GM23338 (cell line): ENCODE measurements around the gene STX11. TPM values are rescaled to one million over a fixed set of nuclear protein-coding genes. Genes with fewer than 3 reads are reported as not detected.
"Not testable (repeated sequence)": the region's sequence is repeated elsewhere in the genome, so short reads cannot be mapped to it uniquely, and the experiment has no call there.

Source experiments
- ATAC-seq: fragments of 200-7000 bp; cut with Tn5 transposase; 3 replicates; pipeline ENCODE4 v1.9.1; 2020
- DNase-seq: peaks from one replicate; pipeline ENCODE4 v3.0.0-alpha.2; 2015; ENCODE audit warnings: low spot score
- H2AFZ ChIP-seq: fragments of 200-600 bp; sonication (generic); 2 replicates; pipeline ENCODE4 v1.8.0; 2016; ENCODE audit warnings: antibody characterized with exemption, mild to moderate bottlenecking, moderate library complexity
- H3F3A ChIP-seq: fragments of 200-600 bp; sonication (generic); replicated peaks from 2 replicates; pipeline ENCODE4 v1.8.0; 2017; ENCODE audit warnings: antibody characterized with exemption, mixed run types, low read depth
- H3K27ac ChIP-seq: fragments of 200-600 bp; sonication (generic); 2 replicates; pipeline ENCODE4 v1.6.1; 2016; ENCODE audit warnings: low read depth
- H3K27me3 ChIP-seq: fragments of 200-600 bp; sonication (generic); 2 replicates; pipeline ENCODE4 v1.8.0; 2016; ENCODE audit warnings: mild to moderate bottlenecking, mixed run types, moderate library complexity; ENCODE audit not compliant: insufficient read depth
- H3K36me3 ChIP-seq: fragments of 200-600 bp; sonication (generic); 2 replicates; pipeline ENCODE4 v1.8.0; 2016; ENCODE audit warnings: mild to moderate bottlenecking; ENCODE audit not compliant: insufficient read depth
- H3K4me1 ChIP-seq: fragments of 200-600 bp; sonication (generic); 2 replicates; pipeline ENCODE4 v1.8.0; 2016; ENCODE audit warnings: mild to moderate bottlenecking, moderate library complexity; ENCODE audit not compliant: insufficient read depth
- H3K4me2 ChIP-seq: fragments of 200-600 bp; sonication (generic); 2 replicates; pipeline ENCODE4 v1.7.1; 2017; ENCODE audit warnings: mixed run types
- H3K4me3 ChIP-seq: fragments of 200-600 bp; sonication (generic); 2 replicates; pipeline ENCODE4 v1.6.1; 2016; ENCODE audit warnings: mixed run types
- H3K79me2 ChIP-seq: fragments of 200-600 bp; sonication (generic); replicated peaks from 2 replicates; pipeline ENCODE4 v1.8.0; 2017; ENCODE audit warnings: mild to moderate bottlenecking; ENCODE audit not compliant: insufficient read depth
- H3K9me2 ChIP-seq: fragments of 200-600 bp; sonication (generic); 2 replicates; pipeline ENCODE4 v1.8.0; 2017; ENCODE audit not compliant: insufficient read depth
- H4K20me1 ChIP-seq: fragments of 200-600 bp; sonication (generic); replicated peaks from 2 replicates; pipeline ENCODE4 v1.8.0; 2017; ENCODE audit warnings: mild to moderate bottlenecking; ENCODE audit not compliant: insufficient read depth
- H3K27ac Mint-ChIP-seq: 2 replicates; pipeline ENCODE4 v1.8.0; 2020; ENCODE audit warnings: inconsistent platforms, mild to moderate bottlenecking, moderate library complexity, mixed read lengths
- H3K27me3 Mint-ChIP-seq: 3 replicates; pipeline ENCODE4 v1.8.0; 2022; ENCODE audit warnings: low read depth, mild to moderate bottlenecking, moderate library complexity, mixed read lengths, inconsistent platforms; ENCODE audit not compliant: insufficient read depth, poor library complexity
- H3K36me3 Mint-ChIP-seq: 3 replicates; pipeline ENCODE4 v1.8.0; 2021; ENCODE audit warnings: low read depth, mild to moderate bottlenecking, inconsistent platforms, moderate library complexity, mixed read lengths
- H3K4me1 Mint-ChIP-seq: 3 replicates; pipeline ENCODE4 v1.8.0; 2020; ENCODE audit warnings: mild to moderate bottlenecking, inconsistent platforms, mixed read lengths
- H3K4me3 Mint-ChIP-seq: 3 replicates; pipeline ENCODE4 v1.8.0; 2021; ENCODE audit warnings: moderate library complexity, mild to moderate bottlenecking, inconsistent platforms, mixed read lengths
- H3K9me3 Mint-ChIP-seq: 3 replicates; pipeline ENCODE4 v1.8.0; 2020; ENCODE audit warnings: moderate library complexity, mild to moderate bottlenecking, inconsistent platforms, mixed read lengths
- CREB1 ChIP-seq: fragments of 250-450 bp; sonication (Bioruptor Pico); IDR thresholded peaks from 2 replicates; pipeline ENCODE4 v1.5.0; 2020; ENCODE audit warnings: low read depth, mild to moderate bottlenecking, moderate library complexity
- CTCF ChIP-seq, 2 experiments: fragments of 200-600 bp in 1 of 2; sonication (generic) in 1 of 2; conservative IDR thresholded peaks; 2 replicates each; pipeline versions ENCODE4 v1.5.1 to v1.6.1; 2016 to 2017; ENCODE audit warnings: antibody characterized with exemption in 2 of 2, low read depth in 2 of 2, mild to moderate bottlenecking in 2 of 2, moderate library complexity in 1 of 2
- ETS1 ChIP-seq: IDR thresholded peaks from 2 replicates; pipeline ENCODE4 v1.6.1; 2016; ENCODE audit warnings: antibody characterized with exemption
- EZH2 ChIP-seq: fragments of 200-600 bp; sonication (generic); IDR thresholded peaks from one replicate; pipeline ENCODE4 v1.8.0; 2017; ENCODE audit warnings: antibody characterized with exemption, mild to moderate bottlenecking, low read depth; ENCODE audit not compliant: unreplicated experiment
- EZH2phosphoT487 ChIP-seq: fragments of 200-600 bp; sonication (generic); IDR thresholded peaks from one replicate; pipeline ENCODE4 v1.8.1; 2018; ENCODE audit warnings: antibody characterized with exemption; ENCODE audit not compliant: unreplicated experiment
- JUNB ChIP-seq: IDR thresholded peaks from one replicate; pipeline ENCODE4 v1.6.1; 2016; ENCODE audit warnings: antibody characterized with exemption; ENCODE audit not compliant: unreplicated experiment
- NANOG ChIP-seq: IDR thresholded peaks from 2 replicates; pipeline ENCODE4 v1.6.1; 2016; ENCODE audit warnings: antibody characterized with exemption, borderline replicate concordance
- ZNF114 ChIP-seq: fragments of 250-450 bp; sonication (Bioruptor Pico); IDR thresholded peaks from 2 replicates; pipeline ENCODE4 v1.5.0; 2020; ENCODE audit warnings: mild to moderate bottlenecking, moderate library complexity
- ZNF331 ChIP-seq: fragments of 250-450 bp; sonication (Bioruptor Pico); IDR thresholded peaks from 2 replicates; pipeline ENCODE4 v1.5.0; 2020; ENCODE audit warnings: low read depth, mild to moderate bottlenecking, moderate library complexity
- polyA plus RNA-seq: library from polyadenylated mRNA; unstranded; fragments of >200 nt; fragmentation: Nextera tagmentation; extraction: Ambion mirVana; gene quantifications from 2 replicates; pipeline ENCODE4 v1.2.1, GENCODE V29; 2016
- total RNA-seq: library from RNA; depleted of rRNA; stranded (reverse); fragments of >200 nt; shearing (Covaris generic); gene quantifications from 2 replicates; pipeline ENCODE4 v1.2.3, GENCODE V29; 2014
- TF ChIP-seq, protein P1 (sequence below): IDR thresholded peaks from one replicate; pipeline ENCODE4 v1.6.1; 2018; ENCODE audit warnings: antibody characterized with exemption; ENCODE audit not compliant: unreplicated experiment

STX11 gene
- total and polyA plus RNA-seq, 2 experiments from 2014 or later: 0.35 to 0.52 TPM

GRCh38 chr6:144180354-144180753 is 30.0 kb downstream of the STX11 start:
- not testable (repeated sequence) for H3K27me3 Mint-ChIP-seq, ATAC-seq, H3K27ac Mint-ChIP-seq, H3K4me3 ChIP-seq, H3K4me3 Mint-ChIP-seq, H3K9me3 Mint-ChIP-seq, H3F3A ChIP-seq, H3K27me3 ChIP-seq, H3K4me2 ChIP-seq, H4K20me1 ChIP-seq, H3K79me2 ChIP-seq, H3K27ac ChIP-seq, H3K36me3 ChIP-seq, H3K9me2 ChIP-seq, DNase-seq, H2AFZ ChIP-seq, H3K36me3 Mint-ChIP-seq, H3K4me1 ChIP-seq, H3K4me1 Mint-ChIP-seq

- Histone ChIP-seq H4K20me1 (no peaks in the 10 kb centered on the region), H3F3A (no peaks in the 10 kb centered on the region), H3K79me2 (no peaks in the 10 kb centered on the region), H3K4me2 (no peak overlapping the region), H3K4me3 (no peak overlapping the region), H3K4me1 (no peaks in the 10 kb centered on the region), H3K27ac (no peak overlapping the region), H3K9me2 (no peaks in the 10 kb centered on the region), H3K27me3 (no peaks in the 10 kb centered on the region), H2AFZ (no peak overlapping the region), H3K36me3 (no peaks in the 10 kb centered on the region)
- H3K27me3 Mint-ChIP-seq: peaks cover 4% of the 10 kb centered on the region
- H3K9me3 Mint-ChIP-seq: no peaks in the 10 kb centered on the region
- DNase-seq (no peak), ATAC-seq (no peak)
- no peak overlapping the region for H3K27ac Mint-ChIP-seq
- no peak overlapping the region for H3K4me3 Mint-ChIP-seq
- H3K4me1 Mint-ChIP-seq: peaks cover 4% of the 10 kb centered on the region; the same call in 2 of the 3 replicates
- no peaks in the 10 kb centered on the region for H3K36me3 Mint-ChIP-seq
- TF ChIP-seq CREB1 (no peak), ZNF114 (CRISPR knock-in tag) (no peak), CTCF (conservative IDR thresholded peaks at IDR 0.05; ENCODE audit: low read depth in 2 of 2) (no peak), JUNB (no peak), NANOG (no peak), ETS1 (no peak), EZH2phosphoT487 (no peak), ZNF331 (no peak), EZH2 (no peak)
- TF ChIP-seq, protein P1, sequence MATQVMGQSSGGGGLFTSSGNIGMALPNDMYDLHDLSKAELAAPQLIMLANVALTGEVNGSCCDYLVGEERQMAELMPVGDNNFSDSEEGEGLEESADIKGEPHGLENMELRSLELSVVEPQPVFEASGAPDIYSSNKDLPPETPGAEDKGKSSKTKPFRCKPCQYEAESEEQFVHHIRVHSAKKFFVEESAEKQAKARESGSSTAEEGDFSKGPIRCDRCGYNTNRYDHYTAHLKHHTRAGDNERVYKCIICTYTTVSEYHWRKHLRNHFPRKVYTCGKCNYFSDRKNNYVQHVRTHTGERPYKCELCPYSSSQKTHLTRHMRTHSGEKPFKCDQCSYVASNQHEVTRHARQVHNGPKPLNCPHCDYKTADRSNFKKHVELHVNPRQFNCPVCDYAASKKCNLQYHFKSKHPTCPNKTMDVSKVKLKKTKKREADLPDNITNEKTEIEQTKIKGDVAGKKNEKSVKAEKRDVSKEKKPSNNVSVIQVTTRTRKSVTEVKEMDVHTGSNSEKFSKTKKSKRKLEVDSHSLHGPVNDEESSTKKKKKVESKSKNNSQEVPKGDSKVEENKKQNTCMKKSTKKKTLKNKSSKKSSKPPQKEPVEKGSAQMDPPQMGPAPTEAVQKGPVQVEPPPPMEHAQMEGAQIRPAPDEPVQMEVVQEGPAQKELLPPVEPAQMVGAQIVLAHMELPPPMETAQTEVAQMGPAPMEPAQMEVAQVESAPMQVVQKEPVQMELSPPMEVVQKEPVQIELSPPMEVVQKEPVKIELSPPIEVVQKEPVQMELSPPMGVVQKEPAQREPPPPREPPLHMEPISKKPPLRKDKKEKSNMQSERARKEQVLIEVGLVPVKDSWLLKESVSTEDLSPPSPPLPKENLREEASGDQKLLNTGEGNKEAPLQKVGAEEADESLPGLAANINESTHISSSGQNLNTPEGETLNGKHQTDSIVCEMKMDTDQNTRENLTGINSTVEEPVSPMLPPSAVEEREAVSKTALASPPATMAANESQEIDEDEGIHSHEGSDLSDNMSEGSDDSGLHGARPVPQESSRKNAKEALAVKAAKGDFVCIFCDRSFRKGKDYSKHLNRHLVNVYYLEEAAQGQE: no peak
Observed at GRCh38 chr6:144181639-144182038, 31.3 kb downstream of the STX11 start.
